Activated CD8-positive, alpha-beta T cell treated with anti-CD3 and anti-CD28 coated beads, Interleukin-2, amount 10 ng/mL, durations not matched to agents 7 days and 5 days (primary cell): ENCODE results near the gene RNF212B. TPM values are rescaled to one million over a fixed set of nuclear protein-coding genes. Genes with fewer than 3 reads are reported as not detected.

ENCODE experiments used
- ATAC-seq: fragments of 150-1000 bp; cut with Tn5 transposase; one replicate; pipeline ENCODE4 v1.10.0; 2021; ENCODE audit warnings: moderate library complexity
- CTCF ChIA-PET: fragments of 350-600 bp; sonication (Branson Sonifier 250); formaldehyde crosslinking; loops from one replicate; lab custom pipeline; 2021; ENCODE audit warnings: antibody characterized with exemption; lab: Charles Lee
- POLR2A ChIA-PET: fragments of 350-600 bp; sonication (Branson Sonifier 250); formaldehyde crosslinking; loops from one replicate; lab custom pipeline; 2021; ENCODE audit warnings: antibody characterized with exemption; lab: Charles Lee
- DNase-seq: peaks from one replicate; pipeline ENCODE4 v3.0.0-alpha.2; 2020
- H3K27ac Mint-ChIP-seq: one replicate; pipeline ENCODE4 v1.8.0; 2021; ENCODE audit warnings: mild to moderate bottlenecking, mixed read lengths
- H3K27me3 Mint-ChIP-seq: one replicate; pipeline ENCODE4 v1.8.0; 2021; ENCODE audit warnings: low read depth, mixed read lengths
- H3K36me3 Mint-ChIP-seq: one replicate; pipeline ENCODE4 v1.8.0; 2021; ENCODE audit warnings: low read depth, mixed read lengths
- H3K4me1 Mint-ChIP-seq: one replicate; pipeline ENCODE4 v1.8.0; 2021; ENCODE audit warnings: low read depth, mixed read lengths
- H3K4me3 Mint-ChIP-seq: one replicate; pipeline ENCODE4 v1.8.0; 2021; ENCODE audit warnings: mild to moderate bottlenecking, mixed read lengths
- H3K9me3 Mint-ChIP-seq: one replicate; pipeline ENCODE4 v1.8.0; 2022; ENCODE audit warnings: mixed read lengths; ENCODE audit not compliant: insufficient read depth
- total RNA-seq, 2 experiments: library from RNA; stranded (reverse); gene quantifications; one replicate each; pipeline ENCODE4 v1.2.3, GENCODE V29; 2021

The RNF212B gene
- total RNA-seq, 2 experiments from 2014 or later, result not detected

- CTCF ChIA-PET, result interaction anchor here (1.3 to 2.0 kb wide), 2 partner anchors 14 to 16 kb away, joined by 5 to 7 read pairs; no protein-coding TSS in a partner anchor
- POLR2A ChIA-PET, result no interaction called here
- Mint-ChIP-seq H3K36me3 (peaks cover 8% of the 10 kb centered on the region), H3K27me3 (no peaks in the 10 kb centered on the region), H3K27ac (no peak overlapping the region), H3K4me1 (peaks cover 10% of the 10 kb centered on the region), H3K4me3 (no peak overlapping the region), H3K9me3 (no peaks in the 10 kb centered on the region)
- no peak for ATAC-seq
- no peak for DNase-seq
These were observed 43.5 kb downstream of the RNF212B start for GRCh38 chr14:23281247-23281646.

GRCh38 chr14:23284654-23285529 lies 47.2 kb downstream of the RNF212B start:
- H3K4me3 Mint-ChIP-seq, result peak overlapping the region; percentile 96
- ChIA-PET POLR2A (interaction anchor here (1.3 to 2.6 kb wide), 3 partner anchors 16 to 37 kb away, joined by 5 to 16 read pairs (median 6); partner anchors contain the start of gene PABPN1), CTCF (interaction anchor here (0.6 to 3.7 kb wide), 4 partner anchors 16 to 164 kb away, joined by 3 to 28 read pairs (median 14); no protein-coding TSS in a partner anchor)
- H3K27ac Mint-ChIP-seq, result peak overlapping the region; percentile 84
- no peaks in the 10 kb centered on the region for H3K27me3 Mint-ChIP-seq
- H3K9me3 Mint-ChIP-seq, result no peaks in the 10 kb centered on the region
- H3K36me3 Mint-ChIP-seq, result peaks cover 6% of the 10 kb centered on the region
- DNase-seq (peak; percentile 31), ATAC-seq (no peak)
- H3K4me1 Mint-ChIP-seq, result peaks cover 18% of the 10 kb centered on the region

- no peaks in the 10 kb centered on the region for H3K9me3 Mint-ChIP-seq
- peak overlapping the region; percentile 96 for H3K4me3 Mint-ChIP-seq
- POLR2A ChIA-PET, result interaction anchor here (1.3 to 2.6 kb wide), 2 partner anchors 35 to 36 kb away, joined by 6 to 16 read pairs; partner anchors contain the start of gene PABPN1
- DNase-seq (peak; percentile 29), ATAC-seq (peak; percentile 22)
- H3K27me3 Mint-ChIP-seq, result no peaks in the 10 kb centered on the region
- H3K4me1 Mint-ChIP-seq, result peaks cover 18% of the 10 kb centered on the region
- CTCF ChIA-PET, result interaction anchor here (0.6 to 4.2 kb wide), 12 partner anchors 9 to 217 kb away, joined by 3 to 28 read pairs (median 6); partner anchors contain the start of genes ACIN1, C14orf119, PABPN1 and PPP1R3E
- H3K36me3 Mint-ChIP-seq, result peaks cover 6% of the 10 kb centered on the region
- H3K27ac Mint-ChIP-seq, result peak overlapping the region; percentile 84
These were observed 47.8 kb downstream of the RNF212B start for GRCh38 chr14:23285530-23286019.

- CTCF ChIA-PET, result interaction anchor here (0.6 to 4.2 kb wide), 14 partner anchors 9 to 217 kb away, joined by 3 to 28 read pairs (median 4); partner anchors contain the start of genes ACIN1, C14orf119, PABPN1 and PPP1R3E
- POLR2A ChIA-PET, result interaction anchor here (0.5 to 2.6 kb wide), 8 partner anchors 15 to 628 kb away, joined by 3 to 16 read pairs (median 6); partner anchors contain the start of genes PABPN1 and PPP1R3E
- peak; percentile 99 for DNase-seq
- ATAC-seq, result peak; percentile 100
- Mint-ChIP-seq H3K36me3 (peaks cover 6% of the 10 kb centered on the region), H3K4me1 (peaks cover 18% of the 10 kb centered on the region), H3K27me3 (no peaks in the 10 kb centered on the region), H3K27ac (peak within 1 kb of the TSS; percentile 91), H3K9me3 (no peaks in the 10 kb centered on the region), H3K4me3 (peak within 1 kb of the TSS; percentile 96)
These were observed 48.5 kb downstream of the RNF212B start, which contains the start of gene HOMEZ for GRCh38 chr14:23286020-23286901. TSS of gene HOMEZ (minus strand) at chr14:23286132. CDS start at chr14:23285952, 180 bp downstream.

GRCh38 chr14:23286902-23287479 lies 49.3 kb downstream of the RNF212B start:
- Mint-ChIP-seq H3K9me3 (no peaks in the 10 kb centered on the region), H3K27ac (peak overlapping the region; percentile 91), H3K4me1 (peaks cover 18% of the 10 kb centered on the region), H3K36me3 (peaks cover 4% of the 10 kb centered on the region), H3K4me3 (peak overlapping the region; percentile 96), H3K27me3 (no peaks in the 10 kb centered on the region)
- ChIA-PET POLR2A (interaction anchor here (0.6 to 2.6 kb wide), 6 partner anchors 14 to 628 kb away, joined by 3 to 16 read pairs (median 6); partner anchors contain the start of genes PABPN1 and PPP1R3E), CTCF (interaction anchor here (1.1 to 4.2 kb wide), 10 partner anchors 8 to 215 kb away, joined by 3 to 28 read pairs (median 9); partner anchors contain the start of gene PABPN1)
- no peak for DNase-seq
- no peak for ATAC-seq

- H3K36me3 Mint-ChIP-seq, result peaks cover 27% of the 10 kb centered on the region
- H3K9me3 Mint-ChIP-seq, result no peaks in the 10 kb centered on the region
- peaks cover 22% of the 10 kb centered on the region for H3K4me1 Mint-ChIP-seq
- peak overlapping the region; percentile 21 for H3K27ac Mint-ChIP-seq
- ChIA-PET CTCF (interaction anchor here (1.0 to 4.1 kb wide), 11 partner anchors 9 to 200 kb away, joined by 3 to 34 read pairs (median 6); partner anchors contain the start of genes ACIN1, C14orf119, CEBPE and HOMEZ), POLR2A (interaction anchor here (1.9 kb wide), 1 partner anchor 26 kb away, joined by 8 read pairs; the partner anchor contains the start of gene PABPN1)
- H3K4me3 Mint-ChIP-seq, result no peak overlapping the region
- DNase-seq (peak; percentile 65), ATAC-seq (peak; percentile 84)
- H3K27me3 Mint-ChIP-seq, result no peaks in the 10 kb centered on the region
These were observed 57.2 kb downstream of the RNF212B start for GRCh38 chr14:23294734-23295561.

GRCh38 chr14:23296012-23296777 lies 58.5 kb downstream of the RNF212B start:
- no peak overlapping the region for H3K27ac Mint-ChIP-seq
- peaks cover 27% of the 10 kb centered on the region for H3K36me3 Mint-ChIP-seq
- CTCF ChIA-PET, result interaction anchor here (0.8 to 4.1 kb wide), 6 partner anchors 14 to 201 kb away, joined by 3 to 34 read pairs (median 6); partner anchors contain the start of genes ACIN1, C14orf119, CEBPE and PABPN1
- H3K27me3 Mint-ChIP-seq, result no peaks in the 10 kb centered on the region
- POLR2A ChIA-PET, result interaction anchor here (0.7 to 1.6 kb wide), 3 partner anchors 24 to 133 kb away, joined by 3 to 5 read pairs (median 4); no protein-coding TSS in a partner anchor
- ATAC-seq, result no peak
- no peak for DNase-seq
- no peaks in the 10 kb centered on the region for H3K9me3 Mint-ChIP-seq
- H3K4me3 Mint-ChIP-seq, result no peak overlapping the region
- H3K4me1 Mint-ChIP-seq, result peaks cover 28% of the 10 kb centered on the region

GRCh38 chr14:23297096-23297495 lies 59.4 kb downstream of the RNF212B start:
- CTCF ChIA-PET, result interaction anchor here (0.8 to 4.1 kb wide), 5 partner anchors 15 to 202 kb away, joined by 3 to 34 read pairs (median 6); partner anchors contain the start of genes ACIN1, C14orf119, CEBPE and PABPN1
- POLR2A ChIA-PET, result interaction anchor here (1.1 to 1.6 kb wide), 2 partner anchors 23 to 25 kb away, joined by 4 to 5 read pairs; no protein-coding TSS in a partner anchor

More at GRCh38 chr14:23297096-23297495, 59.4 kb downstream of the RNF212B start:
- Mint-ChIP-seq H3K36me3 (peaks cover 28% of the 10 kb centered on the region), H3K9me3 (no peaks in the 10 kb centered on the region), H3K27me3 (no peaks in the 10 kb centered on the region), H3K4me3 (no peak overlapping the region), H3K27ac (no peak overlapping the region), H3K4me1 (peaks cover 28% of the 10 kb centered on the region)
- ATAC-seq (no peak), DNase-seq (no peak)
